Stimulated activated CD8-positive, alpha-beta memory T cell treated with anti-CD3 and anti-CD28 coated beads, Interleukin-2, amount 100 ng/mL, for 1 hour (primary cell): ENCODE measurements around the gene SLAIN1.

Experiments used
- DNase-seq, 2 donors: peaks; one replicate each; pipeline ENCODE4 v3.0.0-alpha.2; 2020; ENCODE audit warnings: low read depth in 2 of 2

The SLAIN1 gene

DNA sequence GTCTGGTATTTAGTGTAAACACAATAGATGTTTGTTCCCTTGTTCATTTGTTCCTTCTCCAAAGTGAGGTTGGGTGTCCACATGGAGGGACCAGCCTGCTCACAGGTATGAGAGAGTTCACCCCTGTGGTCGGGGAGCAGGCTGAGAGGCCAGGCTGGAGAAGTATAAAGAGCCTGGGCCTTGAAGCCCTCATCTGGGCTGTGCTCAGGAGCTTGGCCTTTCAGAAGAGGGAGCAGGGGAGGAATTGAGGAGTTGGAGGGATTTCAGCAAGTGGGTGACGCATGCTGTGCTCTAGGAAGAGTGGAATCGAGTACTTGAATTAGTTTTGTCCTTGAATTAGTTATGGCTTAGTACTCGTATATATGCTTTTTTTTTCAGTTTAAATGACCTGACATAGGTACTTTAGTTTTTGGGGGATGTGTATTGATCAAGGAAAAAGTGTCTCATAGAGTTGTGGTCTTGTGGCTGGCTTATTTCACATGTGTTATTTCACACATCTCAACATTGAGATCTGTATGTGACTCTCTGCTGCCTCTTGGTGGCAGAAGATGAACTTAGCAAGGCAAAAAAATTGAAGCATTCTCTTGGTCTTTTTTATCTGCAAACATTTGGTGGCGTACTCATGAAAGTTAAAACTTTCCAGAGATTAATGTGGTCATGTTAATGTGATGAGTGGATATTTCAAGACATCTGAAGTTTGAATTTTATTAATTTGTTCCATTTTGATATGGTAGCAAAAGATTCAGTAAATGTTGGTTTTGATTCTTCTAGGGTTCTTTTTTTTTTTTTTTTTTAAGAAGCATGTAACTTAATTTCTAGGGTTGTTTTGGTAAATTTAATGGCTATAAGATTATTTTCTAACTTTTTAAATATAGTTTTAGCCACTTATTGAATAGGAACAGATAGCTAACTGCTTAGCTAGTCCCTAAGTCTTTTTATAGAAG, 54.3 kb downstream of the SLAIN1 start:
- peak in 1 of 2 donors; percentile 13 for DNase-seq

DNA sequence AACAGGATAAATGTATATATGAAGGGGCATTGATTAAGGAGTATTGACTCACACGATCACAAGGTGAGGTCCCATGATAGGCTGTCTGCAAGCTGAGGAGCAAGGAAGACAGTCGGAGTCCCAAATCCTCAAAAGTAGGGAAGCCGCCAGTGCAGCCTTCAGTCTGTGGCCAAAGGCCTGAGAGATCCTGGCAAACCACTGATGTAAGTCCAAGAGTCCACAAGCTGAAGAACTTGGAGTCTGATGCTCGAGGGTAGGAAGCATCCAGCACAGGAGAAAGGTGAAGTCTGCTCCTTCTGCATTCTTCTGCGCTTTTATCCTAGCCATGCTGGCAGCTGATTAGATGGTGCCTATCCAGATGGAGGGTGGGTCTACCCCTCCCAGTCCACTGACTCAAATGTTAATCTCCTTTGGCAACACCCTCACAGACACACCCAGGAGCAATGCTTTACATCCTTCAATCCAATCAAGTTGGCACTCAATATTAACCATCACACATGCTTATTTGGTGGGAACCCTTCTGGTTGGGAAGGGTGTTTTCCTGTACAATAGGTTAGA, 55.1 kb downstream of the SLAIN1 start:
- DNase-seq: no peak

DNA sequence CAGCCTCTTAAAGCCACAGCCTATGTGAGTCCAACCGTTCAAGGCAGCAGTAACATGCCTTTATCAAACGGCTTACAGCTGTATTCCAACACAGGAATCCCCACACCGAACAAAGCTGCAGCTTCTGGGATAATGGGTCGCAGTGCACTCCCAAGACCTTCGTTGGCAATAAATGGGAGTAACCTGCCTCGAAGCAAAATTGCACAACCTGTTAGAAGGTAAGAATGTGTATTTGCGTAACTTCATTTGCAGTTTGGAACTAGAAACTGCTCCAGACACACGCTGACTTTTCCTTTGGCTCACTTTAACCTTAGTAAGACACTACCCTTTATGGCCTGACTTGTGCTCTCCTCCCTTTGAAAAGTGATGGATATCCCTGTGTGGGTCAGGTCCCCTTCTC, 63.4 kb downstream of the SLAIN1 start:
- DNase-seq: no peak

DNA sequence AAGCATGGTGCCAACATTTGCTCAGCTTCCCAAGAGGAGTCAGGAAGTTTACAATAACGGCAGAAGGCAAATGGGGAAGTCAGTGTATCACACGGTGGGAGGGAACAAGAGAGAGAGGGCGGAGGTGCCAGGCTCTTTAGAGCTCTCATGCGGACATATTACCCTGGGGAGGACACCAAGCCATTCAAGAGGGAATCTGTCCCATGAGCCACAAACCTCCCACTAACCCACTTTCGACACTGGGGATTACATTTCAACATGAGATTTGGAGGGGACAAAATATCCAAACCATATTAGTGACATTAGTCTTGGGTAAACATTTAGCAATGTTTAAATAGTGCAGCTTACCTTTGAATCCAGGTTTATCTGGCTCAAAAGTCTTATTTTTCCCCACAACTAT, 69.9 kb downstream of the SLAIN1 start:
- DNase-seq: no peak

DNA sequence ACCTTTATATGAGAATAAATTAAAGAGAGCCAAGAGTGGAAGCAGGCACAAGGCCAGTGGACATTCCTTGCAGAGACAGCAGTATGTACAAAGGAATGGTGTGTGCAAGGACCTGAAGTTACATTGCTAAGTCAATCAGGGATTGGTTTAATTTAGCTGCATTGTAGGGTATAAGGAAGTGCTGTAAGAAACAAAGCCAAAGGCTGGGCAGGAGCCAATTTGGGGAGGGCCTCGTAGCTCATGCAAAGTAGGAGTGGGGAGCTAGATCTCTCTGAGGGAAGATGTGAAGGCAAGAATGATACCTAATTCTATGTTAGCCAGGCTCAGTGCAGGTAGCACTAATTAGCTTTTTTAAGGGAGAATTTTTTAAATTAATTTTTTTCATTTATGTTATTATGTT, 76.7 kb downstream of the SLAIN1 start:
- no peak for DNase-seq

DNA sequence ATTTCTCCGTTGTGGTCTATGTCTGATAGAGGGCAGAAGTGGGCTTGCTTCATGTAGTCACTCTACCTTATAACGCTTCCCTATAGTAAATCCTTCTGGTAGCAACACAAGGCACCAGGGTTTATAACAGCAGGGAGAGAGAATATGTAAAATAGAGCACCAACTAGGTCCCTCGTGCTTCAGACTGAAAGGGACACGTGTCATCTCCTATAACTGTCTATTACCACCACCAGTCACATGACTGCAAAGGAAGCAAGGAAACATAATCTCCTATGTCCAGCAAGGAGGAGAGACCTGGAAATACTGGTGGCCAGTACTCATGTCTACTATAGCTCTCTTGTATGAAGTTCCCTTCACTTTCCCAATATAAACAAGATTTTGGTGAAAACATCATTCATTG, 79.2 kb downstream of the SLAIN1 start:
- no peak for DNase-seq

DNA sequence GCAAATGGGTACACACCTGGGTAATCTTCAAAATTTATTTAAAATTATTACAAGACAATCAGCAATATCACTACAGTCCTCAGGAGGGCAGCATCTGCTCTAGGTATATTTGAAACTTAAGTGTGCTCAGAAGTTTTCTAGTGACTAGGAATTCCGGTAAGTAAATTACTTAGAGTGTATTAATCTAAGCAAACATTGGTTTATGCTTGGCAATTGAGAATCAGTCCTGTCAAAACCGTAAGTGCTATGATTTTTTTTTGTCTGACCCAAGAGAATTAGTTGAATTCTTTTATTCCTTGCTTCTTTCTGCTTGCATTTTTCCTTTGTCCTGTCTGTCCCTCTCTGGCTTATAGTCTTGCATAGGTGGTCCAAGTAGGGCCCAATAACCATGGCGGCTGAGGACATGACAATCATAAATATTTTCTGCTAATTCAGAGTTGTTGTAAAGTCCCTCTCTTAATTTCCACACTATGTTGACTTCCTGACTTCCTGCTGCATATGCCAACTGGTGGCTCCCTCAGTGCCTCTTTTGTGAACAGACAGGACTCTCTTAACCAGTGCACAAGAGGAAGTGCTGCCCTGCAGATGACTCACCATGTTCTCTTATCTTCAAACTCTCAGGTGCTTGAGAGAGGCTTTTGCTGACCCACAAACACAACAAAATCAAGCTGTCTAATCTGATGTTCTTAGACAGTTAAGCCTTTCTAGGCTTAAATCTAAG, 82.2 kb downstream of the SLAIN1 start:
- DNase-seq: no peak

DNA sequence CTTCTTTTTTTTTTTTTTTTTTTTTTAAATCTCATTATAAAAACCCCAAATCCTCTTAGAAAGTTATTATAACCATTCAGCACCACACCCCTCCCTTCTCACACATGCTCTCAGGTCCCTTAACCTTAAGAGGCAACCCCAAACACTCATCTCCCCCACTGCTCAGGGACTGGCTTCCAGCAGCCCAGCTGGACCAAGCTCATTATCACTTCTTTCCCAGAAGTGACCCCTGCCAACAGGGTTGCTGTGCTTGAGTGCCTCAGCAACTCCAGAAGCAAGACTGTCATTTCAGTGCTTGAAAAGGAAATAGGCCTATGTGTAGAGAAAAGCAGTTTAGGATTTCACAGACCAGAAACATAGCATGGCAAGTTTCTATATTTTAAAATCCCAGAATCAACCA, 84.3 kb downstream of the SLAIN1 start:
- no peak for DNase-seq

DNA sequence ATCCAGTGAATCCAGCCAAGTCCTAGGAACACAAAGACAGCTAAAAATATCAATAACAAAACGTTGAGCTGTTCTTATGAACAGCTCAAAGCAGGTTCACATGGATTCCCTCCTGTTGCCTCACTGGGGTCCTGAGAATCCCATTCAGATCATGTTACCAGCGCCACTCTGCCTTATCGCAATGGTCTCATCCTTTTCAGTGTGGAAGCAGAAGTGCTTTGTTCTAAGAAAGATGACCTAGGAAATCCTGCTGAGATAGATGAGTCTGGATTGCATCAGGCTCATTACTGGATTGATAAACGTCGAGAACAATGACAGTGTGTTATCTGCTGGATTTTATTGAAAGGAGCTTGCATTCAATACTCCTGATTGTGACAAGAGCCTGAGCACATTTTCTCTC, 87.0 kb downstream of the SLAIN1 start:
- no peak for DNase-seq

DNA sequence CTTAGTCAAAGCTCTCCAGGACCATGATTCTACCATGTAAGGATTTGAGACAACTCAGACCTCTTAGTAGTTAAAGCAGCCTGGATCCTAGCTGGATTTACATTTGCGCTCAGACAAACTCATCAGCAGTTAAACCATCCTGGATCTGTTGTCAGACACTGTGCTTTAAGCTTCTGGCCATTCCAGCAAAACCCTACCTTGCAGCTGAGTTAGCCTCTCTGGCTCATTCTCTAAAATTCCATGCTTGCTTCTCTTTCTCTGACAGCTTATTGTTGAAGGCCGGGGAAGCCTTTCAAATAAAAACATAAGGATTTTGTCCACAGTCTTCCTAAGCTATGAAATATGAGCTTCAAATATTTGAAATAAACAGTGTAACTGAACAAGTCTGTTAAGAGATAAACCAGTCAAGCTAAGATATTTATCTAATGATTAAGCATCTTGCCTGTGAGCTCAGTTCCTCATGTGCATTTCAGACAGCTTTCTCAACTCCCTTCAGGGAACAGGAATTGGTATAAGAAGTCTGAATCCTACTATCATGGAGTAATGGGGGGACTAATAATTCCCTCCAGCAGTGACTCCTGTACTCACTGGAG, 89.3 kb downstream of the SLAIN1 start:
- no peak for DNase-seq

DNA sequence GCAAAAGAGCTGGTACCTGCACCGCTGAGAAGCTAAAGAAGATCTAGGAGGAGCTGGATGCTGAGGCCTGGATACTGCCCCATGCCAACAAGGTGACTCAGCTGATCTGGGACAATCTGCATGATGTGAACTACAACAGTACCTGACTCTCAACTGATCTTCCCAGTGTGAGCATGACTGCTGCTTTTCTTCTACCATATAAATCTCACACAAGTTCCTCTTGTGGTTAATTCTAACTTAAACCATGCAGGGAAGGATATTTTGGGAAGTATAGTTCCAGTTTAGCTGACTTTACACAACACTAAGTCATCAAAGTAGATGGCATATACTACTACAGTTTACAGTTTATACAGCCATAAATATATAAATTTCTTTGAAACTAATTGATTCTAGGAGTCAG, 91.9 kb downstream of the SLAIN1 start:
- DNase-seq: no peak

DNA sequence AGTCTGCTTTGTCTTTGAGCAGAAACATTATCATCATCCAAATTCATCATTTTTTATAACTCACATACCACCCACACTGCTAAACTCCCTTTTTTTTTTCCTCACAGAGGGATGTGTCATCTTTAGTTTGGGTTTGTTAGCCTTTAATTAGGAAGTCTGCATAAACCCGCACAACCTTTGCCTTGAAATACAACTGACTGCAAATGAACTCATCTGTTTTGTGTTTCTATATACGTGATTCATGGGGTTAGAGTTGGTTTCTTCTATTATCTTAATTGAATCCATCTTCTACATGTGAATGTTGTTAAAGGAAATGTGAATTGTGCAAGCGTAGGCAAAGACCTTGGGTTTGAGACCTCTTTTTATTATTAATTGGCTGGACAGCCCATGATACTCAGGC, 102.7 kb downstream of the SLAIN1 start:
- no peak for DNase-seq

DNA sequence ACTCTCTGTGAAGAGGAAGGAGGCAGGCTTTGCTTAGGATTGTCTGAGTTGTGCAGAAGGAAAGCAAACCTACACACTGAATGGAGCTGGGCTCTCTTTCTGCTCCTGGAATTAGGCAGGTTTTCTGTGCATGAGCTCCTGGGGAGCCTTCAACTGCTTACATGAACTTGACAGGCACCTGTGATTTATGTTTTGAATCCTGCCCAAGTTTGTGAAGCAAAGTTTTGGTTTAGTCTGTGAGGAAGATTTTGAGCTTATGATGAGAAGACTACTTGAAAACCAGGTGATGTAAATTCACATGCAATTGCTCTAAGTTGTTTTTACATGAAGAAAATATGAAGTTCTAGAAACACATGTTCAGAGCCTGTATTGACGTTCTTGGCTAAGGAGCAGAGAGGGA, 109.0 kb downstream of the SLAIN1 start:
- DNase-seq: no peak

DNA sequence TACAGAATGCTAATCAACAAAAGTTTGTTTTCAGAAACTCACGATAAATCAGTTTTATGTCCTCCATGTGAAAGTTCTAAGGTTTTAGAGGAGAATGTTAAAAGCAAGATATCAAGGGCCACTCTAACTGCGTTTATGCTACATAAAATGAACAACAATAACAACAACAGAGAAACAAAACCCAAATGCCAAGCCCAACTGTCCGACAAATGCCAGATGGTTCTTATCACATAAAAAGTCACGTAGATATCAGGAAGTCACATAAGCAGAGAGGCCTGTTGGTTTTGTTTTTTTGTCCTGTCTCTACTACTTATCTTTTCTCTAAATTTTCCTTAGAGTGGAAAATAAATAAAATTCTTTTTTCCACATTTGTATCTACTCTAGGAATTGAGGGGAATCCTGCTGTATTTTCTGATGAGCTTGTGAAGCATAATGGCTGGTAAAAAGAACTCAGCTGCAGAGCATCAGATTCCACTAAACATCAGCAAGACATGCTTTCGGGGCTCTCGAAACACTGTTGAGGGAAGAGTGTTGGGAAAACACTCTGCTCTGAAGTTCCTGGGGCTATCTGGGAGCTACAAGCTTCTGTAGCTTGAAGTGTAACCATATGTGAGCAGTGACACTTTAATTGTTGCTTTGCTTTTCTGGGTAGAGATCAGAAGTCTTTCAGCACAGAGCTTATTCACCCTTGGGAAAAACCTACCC, 110.1 kb downstream of the SLAIN1 start:
- no peak for DNase-seq

DNA sequence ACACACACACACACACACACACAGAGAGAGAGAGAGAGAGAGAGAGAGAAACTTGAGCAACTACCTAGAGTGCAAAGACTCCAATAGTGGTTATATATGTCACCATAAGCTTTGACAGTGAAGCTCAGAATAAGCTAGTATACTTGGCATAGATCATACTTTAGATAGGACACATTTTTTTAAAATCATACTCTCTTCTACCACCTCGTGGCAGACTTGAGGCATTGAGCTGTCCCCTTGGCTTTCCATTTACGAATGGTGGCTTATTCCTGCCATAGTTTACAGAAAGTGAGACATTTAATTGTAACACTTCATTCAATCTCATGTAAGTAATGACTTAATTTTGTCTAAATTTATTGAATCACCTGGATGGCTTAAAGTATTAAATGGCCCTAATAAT, 112.9 kb downstream of the SLAIN1 start:
- no peak for DNase-seq

DNA sequence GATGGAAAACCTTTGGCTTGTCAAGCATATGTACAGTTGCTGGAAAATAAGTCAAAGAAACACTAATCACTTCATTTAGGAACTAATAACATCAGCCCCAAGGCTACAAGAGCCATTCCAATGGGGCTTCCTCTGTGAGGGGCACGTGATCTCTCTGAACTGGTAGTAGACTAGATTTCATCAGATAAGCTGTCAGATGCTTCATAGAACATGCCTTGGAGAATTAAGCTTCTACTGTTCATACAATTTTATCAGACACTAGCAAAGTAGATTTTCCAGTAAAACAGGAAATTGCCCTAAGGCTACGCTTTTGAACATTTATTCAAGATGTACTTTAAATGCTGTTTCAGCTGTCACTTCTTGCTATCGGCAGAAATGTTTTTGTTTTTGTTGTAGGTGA, 113.4 kb downstream of the SLAIN1 start:
- no peak for DNase-seq

DNA sequence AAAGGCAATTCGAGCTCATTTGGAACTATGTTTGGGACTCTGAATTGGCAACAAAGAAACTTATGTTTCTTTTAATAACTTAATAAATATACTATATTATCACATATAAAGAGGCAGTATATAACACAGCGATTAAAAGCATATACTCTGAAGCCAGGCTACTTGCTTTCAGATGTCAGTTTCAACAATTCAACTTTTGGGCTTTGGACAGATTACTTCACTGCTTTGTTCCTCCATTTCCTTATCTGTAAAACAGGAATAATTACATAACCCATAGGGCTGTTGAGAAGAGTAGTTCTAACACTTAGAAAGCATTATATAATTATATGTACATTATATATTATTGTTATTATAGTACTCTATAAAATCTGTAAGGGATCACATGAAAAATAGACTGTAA, 113.9 kb downstream of the SLAIN1 start:
- DNase-seq: no peak

DNA sequence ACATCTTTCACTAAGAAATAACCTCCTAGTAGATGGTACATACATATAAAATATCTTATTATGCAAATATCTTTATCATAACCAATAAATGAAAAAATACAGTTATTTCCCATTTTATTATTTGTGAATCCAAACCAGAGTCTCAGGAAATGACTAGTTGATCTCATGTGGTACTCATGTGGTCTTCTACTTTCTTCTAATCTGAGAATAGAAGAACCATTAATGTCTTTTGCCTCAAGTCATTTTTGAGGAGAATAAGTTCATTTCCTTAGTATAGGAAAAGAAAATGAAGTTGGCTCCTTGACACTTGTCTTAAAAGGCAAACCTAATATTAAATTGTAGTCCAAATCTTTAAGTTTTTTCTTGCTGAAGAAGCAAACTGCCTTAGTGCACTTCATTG, 114.5 kb downstream of the SLAIN1 start:
- no peak for DNase-seq
